Pancreas (tissue), 10 donors: ENCODE data around the gene MORN5. TPM values are rescaled to one million over a fixed set of nuclear protein-coding genes. Genes with fewer than 3 reads are reported as not detected.

Experiments
- ATAC-seq, 4 donors: fragments of 200-7000 bp; cut with Tn5 transposase; one replicate each; pipeline versions ENCODE4 v1.8.0 to v1.9.1; 2020; ENCODE audit warnings: mild to moderate bottlenecking in 4 of 4, moderate library complexity in 4 of 4
- DNase-seq, 6 donors: peaks; one replicate each; pipeline ENCODE4 v3.0.0-alpha.2; 2020
- FAIRE-seq: peaks from 2 replicates; lab custom pipeline; 2012; peaks lifted over from hg19 to GRCh38; lab: Jason Lieb, UNC
- H3K27ac ChIP-seq, 4 donors: fragments of 200-600 bp; sonication (generic); 1 replicate in 3 of 4; 2 replicates in 1 of 4; pipeline versions ENCODE4 v1.5.0 to v1.8.0; 2020
- H3K27me3 ChIP-seq, 4 donors: fragments of 200-600 bp; one replicate each; pipeline ENCODE4 v1.8.0; 2021
- H3K36me3 ChIP-seq, 3 donors: fragments of 200-600 bp; sonication (generic) in 1 of 3; one replicate each; pipeline versions ENCODE4 v1.5.0 to v1.8.0; 2020 to 2021
- H3K4me1 ChIP-seq, 3 donors: fragments of 200-600 bp; one replicate each; pipeline ENCODE4 v1.8.0; 2021
- H3K4me3 ChIP-seq, 4 donors: fragments of 200-600 bp; sonication (generic) in 2 of 4; one replicate each; pipeline versions ENCODE4 v1.5.0 to v1.8.0; 2020 to 2021
- H3K9me3 ChIP-seq, 4 donors: fragments of 200-600 bp; one replicate each; pipeline ENCODE4 v1.8.0; 2021
- WGBS, 2 donors: extraction: QIAGEN DNeasy Blood & Tissue Kit; methylation state at CpG; one replicate each; pipeline ENCODE4 v1.1.7; 2013; 5-methylcytosine and 5-hydroxymethylcytosine counted together
- intact Hi-C, 3 donors: fragments of 100-400 bp; cut with DNase I; formaldehyde crosslinking; loops; one replicate each; pipeline versions ENCODE4 v1.11.1 to v1.14.2; 2022
- polyA plus RNA-seq, 2 donors: library from polyadenylated mRNA; stranded (reverse); fragments of 200-250 nt; gene quantifications; one replicate each; pipeline ENCODE4 v1.2.3, GENCODE V29; 2013
- total RNA-seq, 6 donors: library from RNA; stranded (reverse); fragmentation: NEBNext Ultra II Directional in 4 of 6; extraction: Animal tissue kit (Norgen Biotek cat#: 25700) in 4 of 6; gene quantifications; one replicate each; pipeline versions ENCODE4 v1.2.1 to v1.2.4, GENCODE V29; 2021 to 2023
- TF ChIP-seq, protein P1 (sequence below), 4 donors: fragments of 200-600 bp; sonication (generic) in 3 of 4; IDR thresholded peaks; one replicate each; pipeline versions ENCODE4 v1.5.0 to v1.8.0; 2021; ENCODE audit warnings: antibody characterized with exemption in 4 of 4
- donor health status: healthy with polysubstance abuse.
- donor health status: DM: no; HTN: no; CAD: no; lungs with moderate emphysema.
- donor health status: DM: no; HTN: no; CAD: no.
- donor health status: control.
- donor health status: control.
- donor health status: Bipolar disorder and iron deficiency.
- donor health status: DM: yes; HTN: yes; CAD: no.
- donor health status: DM: no; HTN: no; CAD: no.
- donor health status: DM: no; HTN: no; CAD: no.
- donor health status: DM: yes; HTN: yes; CAD: no.

MORN5 gene
- total and polyA plus RNA-seq, 8 donors: 0.45 to 0.79 (median 0.71) TPM; not detected in 5

DNA sequence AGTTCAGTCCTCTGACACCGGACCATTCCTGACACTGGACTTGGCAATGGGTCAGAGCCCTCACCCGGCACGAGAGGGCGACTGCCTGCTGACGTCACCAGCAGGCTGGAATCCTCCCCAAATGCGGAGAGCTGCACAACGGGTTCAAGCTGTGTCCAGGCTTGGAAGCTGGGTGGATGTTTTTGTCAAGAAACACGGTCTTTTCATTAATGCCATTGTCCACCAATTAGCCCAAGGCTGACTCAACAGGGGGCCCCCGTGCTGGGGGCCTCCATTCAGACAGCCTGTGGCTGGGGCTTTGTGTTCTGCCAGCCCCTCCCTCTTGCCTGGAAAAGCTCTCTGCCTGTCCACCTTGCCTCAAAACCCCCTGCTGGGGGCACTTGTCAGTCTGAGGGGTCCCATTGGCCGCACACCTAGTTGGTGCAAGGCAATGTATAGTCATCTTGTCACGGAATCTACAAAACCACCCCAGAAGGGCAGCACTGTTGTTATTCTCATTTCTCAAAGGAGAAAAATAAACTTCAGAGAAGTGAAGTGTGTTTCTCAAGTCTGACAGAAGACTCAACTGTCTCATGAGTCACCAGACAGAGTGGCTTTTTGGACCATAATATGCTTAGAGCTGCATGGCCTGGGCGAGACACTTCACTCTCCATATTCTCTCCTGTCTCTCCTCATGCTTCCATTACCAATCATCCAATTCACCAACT, 24.7 kb upstream of the MORN5 start:
- DNase-seq: no peak
- TF ChIP-seq, protein P1, sequence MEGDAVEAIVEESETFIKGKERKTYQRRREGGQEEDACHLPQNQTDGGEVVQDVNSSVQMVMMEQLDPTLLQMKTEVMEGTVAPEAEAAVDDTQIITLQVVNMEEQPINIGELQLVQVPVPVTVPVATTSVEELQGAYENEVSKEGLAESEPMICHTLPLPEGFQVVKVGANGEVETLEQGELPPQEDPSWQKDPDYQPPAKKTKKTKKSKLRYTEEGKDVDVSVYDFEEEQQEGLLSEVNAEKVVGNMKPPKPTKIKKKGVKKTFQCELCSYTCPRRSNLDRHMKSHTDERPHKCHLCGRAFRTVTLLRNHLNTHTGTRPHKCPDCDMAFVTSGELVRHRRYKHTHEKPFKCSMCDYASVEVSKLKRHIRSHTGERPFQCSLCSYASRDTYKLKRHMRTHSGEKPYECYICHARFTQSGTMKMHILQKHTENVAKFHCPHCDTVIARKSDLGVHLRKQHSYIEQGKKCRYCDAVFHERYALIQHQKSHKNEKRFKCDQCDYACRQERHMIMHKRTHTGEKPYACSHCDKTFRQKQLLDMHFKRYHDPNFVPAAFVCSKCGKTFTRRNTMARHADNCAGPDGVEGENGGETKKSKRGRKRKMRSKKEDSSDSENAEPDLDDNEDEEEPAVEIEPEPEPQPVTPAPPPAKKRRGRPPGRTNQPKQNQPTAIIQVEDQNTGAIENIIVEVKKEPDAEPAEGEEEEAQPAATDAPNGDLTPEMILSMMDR (IDR thresholded peaks at IDR 0.05): no peak
- Histone ChIP-seq H3K4me1 (no peaks in the 10 kb centered on the region), H3K36me3 (no peaks in the 10 kb centered on the region), H3K9me3 (no peaks in the 10 kb centered on the region), H3K27me3 (no peaks in the 10 kb centered on the region), H3K27ac (no peak overlapping the region), H3K4me3 (no peak overlapping the region)
- intact Hi-C loops: no loop called here
- ATAC-seq: no peak
- FAIRE-seq: no peak
- 67 to 68% methylated on average over 12 of the region's 12 CpGs for WGBS, 2 donors

DNA sequence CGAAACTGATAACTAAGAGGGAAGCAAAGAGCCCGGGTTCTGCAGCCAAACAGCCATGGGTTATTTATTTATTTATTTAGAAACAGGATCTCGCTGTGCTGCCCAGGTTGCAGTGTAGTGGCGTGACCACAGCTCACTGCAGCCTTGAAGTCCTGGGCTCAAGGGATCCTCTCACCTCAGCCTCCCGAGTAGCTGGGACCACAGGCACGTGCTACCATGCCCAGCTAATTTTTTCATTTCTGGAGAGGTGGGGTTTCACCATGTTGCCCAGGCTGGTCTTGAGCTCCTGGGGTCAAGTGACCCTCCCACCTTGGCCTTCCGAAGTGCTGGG, 24.2 kb upstream of the MORN5 start:
- FAIRE-seq: no peak

DNA sequence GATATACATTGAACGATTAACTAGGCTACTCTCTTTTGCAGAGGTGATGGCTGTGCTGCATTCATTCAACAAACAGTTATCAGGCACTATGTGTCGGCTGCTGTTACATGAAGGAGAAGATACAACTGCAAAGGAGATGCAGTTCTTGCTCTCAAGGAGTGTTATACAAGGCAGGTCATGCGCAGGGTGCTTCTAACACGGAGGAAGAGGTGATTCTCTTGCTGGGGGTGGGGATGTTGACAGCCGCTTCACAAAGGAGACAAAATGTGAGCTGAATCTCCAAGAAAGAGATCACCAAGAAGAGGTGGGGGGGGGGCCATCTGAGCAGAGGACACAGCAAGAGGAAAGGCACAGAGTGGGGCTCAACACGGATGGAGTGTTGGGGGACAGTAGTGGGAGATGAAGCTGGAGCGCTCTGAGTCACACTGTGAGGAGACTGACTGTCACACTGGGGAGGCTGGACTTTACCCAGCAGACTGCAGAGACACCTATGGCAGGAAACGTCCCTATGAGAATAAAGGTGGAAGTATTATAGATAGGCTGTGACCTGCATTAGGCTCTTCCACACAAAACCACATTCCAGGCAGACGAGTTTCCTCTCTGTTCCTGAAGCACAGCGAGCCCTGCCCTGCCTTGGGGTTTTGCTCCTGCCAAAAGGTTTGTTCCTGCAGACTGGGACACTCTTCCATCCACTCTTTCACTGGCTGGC, 21.0 kb upstream of the MORN5 start:
- no peaks in the 10 kb centered on the region for H3K4me1 ChIP-seq
- no peaks in the 10 kb centered on the region for H3K9me3 ChIP-seq
- ATAC-seq (no peak), DNase-seq (no peak), FAIRE-seq (no peak)
- 79 to 82% methylated on average over 10 of the region's 10 CpGs for WGBS, 2 donors
- H3K27ac ChIP-seq: no peak overlapping the region
- intact Hi-C loops: no loop called here
- H3K36me3 ChIP-seq: peaks cover 0 to 20% (median 0%) of the 10 kb centered on the region in 3 donors
- no peak overlapping the region for H3K4me3 ChIP-seq
- H3K27me3 ChIP-seq: no peaks in the 10 kb centered on the region
- TF ChIP-seq, protein P1 (IDR thresholded peaks at IDR 0.05): no peak

More for the DNA sequence above, 24.2 kb upstream of the MORN5 start:
- H3K27me3 ChIP-seq: no peaks in the 10 kb centered on the region
- H3K27ac ChIP-seq: no peak overlapping the region
- H3K4me1 ChIP-seq: no peaks in the 10 kb centered on the region
- intact Hi-C loops: no loop called here
- no peaks in the 10 kb centered on the region for H3K9me3 ChIP-seq
- no peaks in the 10 kb centered on the region for H3K36me3 ChIP-seq
- no peak for DNase-seq
- no peak overlapping the region for H3K4me3 ChIP-seq
- 78 to 79% methylated on average over 7 of the region's 7 CpGs for WGBS, 2 donors
- TF ChIP-seq, protein P1 (IDR thresholded peaks at IDR 0.05): no peak
- ATAC-seq: no peak

DNA sequence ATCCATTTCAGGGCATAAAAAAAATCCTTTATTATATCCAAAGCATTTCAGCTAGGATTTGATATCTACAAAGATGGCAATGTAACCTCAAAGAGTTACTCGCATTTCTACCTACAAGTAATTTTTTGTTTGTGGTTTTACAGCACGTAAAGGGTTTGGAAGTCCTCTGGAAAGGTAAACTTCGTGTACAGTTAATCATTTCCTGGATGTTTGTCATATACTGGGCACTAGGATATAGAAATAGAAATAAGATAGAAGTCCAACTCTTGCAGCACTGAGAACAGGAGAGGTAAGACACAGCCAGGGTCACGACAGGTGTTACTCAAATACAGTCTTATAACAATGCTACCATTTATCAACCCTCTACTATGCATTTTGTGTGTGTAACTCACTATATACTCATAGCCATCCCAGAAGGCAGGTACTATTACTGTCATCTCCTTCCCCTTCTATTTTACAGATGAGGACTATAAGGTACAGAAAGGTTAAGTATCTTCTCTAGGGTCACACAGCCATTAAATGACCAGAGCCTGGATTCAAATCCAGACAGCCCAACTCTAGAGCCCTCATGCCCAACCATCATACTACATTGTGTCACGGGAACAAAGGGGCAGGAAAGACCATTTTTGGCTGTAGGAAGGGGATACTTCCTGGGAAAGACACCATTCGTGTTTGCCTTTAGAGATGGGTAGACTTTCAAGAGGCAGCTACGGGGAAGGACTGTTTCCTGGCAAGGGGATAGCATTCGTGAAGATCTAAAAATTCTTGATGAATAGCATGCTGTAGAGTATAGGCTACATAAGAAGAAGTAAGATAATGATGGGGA, 19.1 kb upstream of the MORN5 start:
- WGBS, 2 donors: 59 to 61% methylated on average over 8 of the region's 8 CpGs
- FAIRE-seq (no peak), ATAC-seq (no peak)

More for the DNA sequence above, 19.1 kb upstream of the MORN5 start:
- Histone ChIP-seq H3K36me3 (peaks cover 0 to 25% (median 0%) of the 10 kb centered on the region in 3 donors), H3K4me3 (no peak overlapping the region), H3K27ac (no peak overlapping the region), H3K27me3 (no peaks in the 10 kb centered on the region), H3K9me3 (no peaks in the 10 kb centered on the region), H3K4me1 (no peaks in the 10 kb centered on the region)
- intact Hi-C loops: no loop called here
- TF ChIP-seq, protein P1 (IDR thresholded peaks at IDR 0.05): no peak
- DNase-seq: no peak
